Measurements from ENCODE around the gene MCM10. TPM values are rescaled to one million over a fixed set of nuclear protein-coding genes. Genes with fewer than 3 reads are reported as not detected.
A peak's percentile ranks its signal among the peaks of the same experiment; 100 is the strongest.

The MCM10 gene
- total RNA-seq, 1 experiment from 2014 or later: 14.3 TPM

DNA sequence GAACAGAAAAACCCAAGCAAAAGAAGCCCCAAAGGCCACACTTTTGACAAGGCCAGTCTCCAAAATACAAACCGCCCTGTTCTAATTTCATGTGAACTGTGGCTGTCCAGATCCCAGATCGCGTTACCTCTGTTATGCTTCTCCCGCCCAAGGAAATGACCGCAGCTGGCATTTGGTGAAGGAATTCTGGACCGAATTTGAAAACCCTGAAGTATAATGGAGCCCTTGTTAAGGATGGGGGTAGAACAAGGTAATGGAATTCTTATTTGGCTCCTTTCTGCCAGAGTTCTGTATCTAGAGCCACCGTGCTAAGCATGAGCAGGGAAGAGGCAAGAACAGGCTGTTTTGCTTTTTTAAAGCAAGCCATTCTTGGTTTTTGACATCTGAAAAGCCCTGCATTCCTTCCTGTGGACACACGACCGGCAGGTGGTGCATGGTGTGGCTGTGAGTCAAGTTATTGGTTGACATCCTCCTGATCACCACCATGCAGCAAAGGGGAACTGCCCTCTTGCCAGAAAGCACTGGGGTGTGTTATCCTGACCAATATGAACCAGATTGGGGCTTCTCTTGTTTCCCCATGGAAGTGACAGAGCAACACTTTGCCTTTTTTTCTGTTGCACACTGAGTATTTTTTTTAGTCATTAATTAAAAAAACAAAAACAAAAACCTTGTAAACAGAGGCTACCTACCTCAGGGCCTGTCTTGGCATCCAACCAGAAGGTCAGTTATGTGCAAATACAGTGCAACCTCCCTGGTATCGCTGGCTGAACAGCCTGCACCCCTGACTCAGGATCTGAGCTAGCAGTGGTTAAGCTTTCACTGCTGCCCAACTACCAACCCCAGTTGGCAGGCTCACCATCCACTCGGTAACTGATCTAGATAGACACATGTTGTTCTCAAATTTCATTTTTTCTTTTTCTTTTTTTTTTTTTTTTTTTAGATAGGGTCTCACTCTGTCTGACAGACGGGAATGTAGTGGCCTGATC is 58.6 kb downstream of the MCM10 start:
- CTCF ChIA-PET: no interaction called here
- TF ChIP-seq, protein P1, sequence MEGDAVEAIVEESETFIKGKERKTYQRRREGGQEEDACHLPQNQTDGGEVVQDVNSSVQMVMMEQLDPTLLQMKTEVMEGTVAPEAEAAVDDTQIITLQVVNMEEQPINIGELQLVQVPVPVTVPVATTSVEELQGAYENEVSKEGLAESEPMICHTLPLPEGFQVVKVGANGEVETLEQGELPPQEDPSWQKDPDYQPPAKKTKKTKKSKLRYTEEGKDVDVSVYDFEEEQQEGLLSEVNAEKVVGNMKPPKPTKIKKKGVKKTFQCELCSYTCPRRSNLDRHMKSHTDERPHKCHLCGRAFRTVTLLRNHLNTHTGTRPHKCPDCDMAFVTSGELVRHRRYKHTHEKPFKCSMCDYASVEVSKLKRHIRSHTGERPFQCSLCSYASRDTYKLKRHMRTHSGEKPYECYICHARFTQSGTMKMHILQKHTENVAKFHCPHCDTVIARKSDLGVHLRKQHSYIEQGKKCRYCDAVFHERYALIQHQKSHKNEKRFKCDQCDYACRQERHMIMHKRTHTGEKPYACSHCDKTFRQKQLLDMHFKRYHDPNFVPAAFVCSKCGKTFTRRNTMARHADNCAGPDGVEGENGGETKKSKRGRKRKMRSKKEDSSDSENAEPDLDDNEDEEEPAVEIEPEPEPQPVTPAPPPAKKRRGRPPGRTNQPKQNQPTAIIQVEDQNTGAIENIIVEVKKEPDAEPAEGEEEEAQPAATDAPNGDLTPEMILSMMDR (conservative IDR thresholded peaks at IDR 0.05; ENCODE audit: low read depth, low read length): peak; percentile 46; the same call in 1 of the 2 replicates
- no peak for TF ChIP-seq EZH2 (IDR thresholded peaks at IDR 0.05; ENCODE audit: low read length, unreplicated experiment)
- no peak for TF ChIP-seq EZH2phosphoT487 (IDR thresholded peaks at IDR 0.05; ENCODE audit: borderline replicate concordance, low read length)
- Histone ChIP-seq H4K20me1 (ENCODE audit: low read length) (no peaks in the 10 kb centered on the region), H3K9me3 (ENCODE audit: low read length) (no peaks in the 10 kb centered on the region), H3K4me1 (ENCODE audit: insufficient read depth, low read length) (peaks cover 3% of the 10 kb centered on the region; the same call in 1 of the 2 replicates), H3K4me2 (ENCODE audit: low read length) (no peak overlapping the region), H3K4me3 (ENCODE audit: low read length) (no peak overlapping the region), H3K79me2 (ENCODE audit: low read length) (no peaks in the 10 kb centered on the region), H3K27ac (ENCODE audit: low read length) (no peak overlapping the region), H3K36me3 (ENCODE audit: low read depth, low read length) (no peaks in the 10 kb centered on the region), H3F3A (ENCODE audit: low read length, unreplicated experiment) (no peaks in the 10 kb centered on the region), H3K27me3 (ENCODE audit: low read length) (no peaks in the 10 kb centered on the region), H2AFZ (ENCODE audit: low read length) (no peak overlapping the region), H3K9ac (ENCODE audit: low read length) (no peak overlapping the region), H3K9me2 (replicated peaks; ENCODE audit: low read length) (no peaks in the 10 kb centered on the region)
- intact Hi-C loops (cut with micrococcal nuclease): loop anchor here (5.0 kb wide), 1 partner anchor 82 kb away; the partner anchor contains the start of gene PHYH
- peak; percentile 48 for DNase-seq
- BruUV-seq (replicated peaks): no TSS peak
- POLR2A ChIA-PET (ENCODE audit: unreplicated experiment): interaction anchor here (1.3 kb wide), 1 partner anchor 82 kb away, joined by 4 read pairs; no protein-coding TSS in a partner anchor
- peak; percentile 65 for ATAC-seq

DNA sequence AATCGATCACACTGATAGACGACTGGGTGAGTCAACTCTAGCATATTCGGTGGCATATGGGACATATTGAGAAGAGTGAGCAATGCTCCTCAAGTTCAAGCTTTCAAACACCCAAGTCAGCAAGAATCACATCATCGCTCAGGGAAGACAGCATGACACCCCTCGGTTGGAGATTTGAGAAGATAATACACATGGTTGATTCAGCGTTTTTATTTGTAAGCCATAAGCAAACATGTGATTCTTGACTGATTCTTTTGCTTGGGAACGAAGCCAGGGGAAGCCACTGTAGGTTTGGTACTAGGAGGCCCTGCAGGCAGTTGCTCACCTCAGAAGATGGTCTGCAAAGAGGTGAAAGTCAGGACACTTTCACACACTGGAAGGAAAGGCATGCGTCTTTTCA is 60.2 kb downstream of the MCM10 start:
- H3K9me3 ChIP-seq (ENCODE audit: low read length): no peaks in the 10 kb centered on the region
- POLR2A ChIA-PET (ENCODE audit: unreplicated experiment): no interaction called here
- no peaks in the 10 kb centered on the region for H3K27me3 ChIP-seq (ENCODE audit: low read length)
- H4K20me1 ChIP-seq (ENCODE audit: low read length): no peaks in the 10 kb centered on the region
- no peaks in the 10 kb centered on the region for H3K36me3 ChIP-seq (ENCODE audit: low read depth, low read length)
- H3K4me1 ChIP-seq (ENCODE audit: insufficient read depth, low read length): peaks cover 3% of the 10 kb centered on the region; the same call in 1 of the 2 replicates
- intact Hi-C loops (cut with micrococcal nuclease): loop anchor here (5.0 kb wide), 1 partner anchor 81 kb away; the partner anchor contains the start of gene PHYH
- ATAC-seq (peak; percentile 61), DNase-seq (peak; percentile 46)
- no peaks in the 10 kb centered on the region for H3K79me2 ChIP-seq (ENCODE audit: low read length)
- H3K4me3 ChIP-seq (ENCODE audit: low read length): no peak overlapping the region
- no peak overlapping the region for H3K27ac ChIP-seq (ENCODE audit: low read length)
- TF ChIP-seq EZH2 (IDR thresholded peaks at IDR 0.05; ENCODE audit: low read length, unreplicated experiment) (no peak), EZH2phosphoT487 (IDR thresholded peaks at IDR 0.05; ENCODE audit: borderline replicate concordance, low read length) (no peak)
- TF ChIP-seq, protein P1 (conservative IDR thresholded peaks at IDR 0.05; ENCODE audit: low read depth, low read length): no peak
- no TSS peak for BruUV-seq (replicated peaks)
- no peak overlapping the region for H3K4me2 ChIP-seq (ENCODE audit: low read length)
- H3K9ac ChIP-seq (ENCODE audit: low read length): no peak overlapping the region
- no peaks in the 10 kb centered on the region for H3F3A ChIP-seq (ENCODE audit: low read length, unreplicated experiment)
- CTCF ChIA-PET: interaction anchor here (1.0 kb wide), 1 partner anchor 15 kb away, joined by 3 read pairs; no protein-coding TSS in a partner anchor
- no peaks in the 10 kb centered on the region for H3K9me2 ChIP-seq (replicated peaks; ENCODE audit: low read length)
- no peak overlapping the region for H2AFZ ChIP-seq (ENCODE audit: low read length)

All from PC-3 (cell line).